Panc1 (cell line): ENCODE results near the gene RAB26. TPM values are rescaled to one million over a fixed set of nuclear protein-coding genes. Genes with fewer than 3 reads are reported as not detected.
"Not testable (repeated sequence)": the region's sequence is repeated elsewhere in the genome, so short reads cannot be mapped to it uniquely, and the experiment has no call there.

Source experiments
- ATAC-seq: fragments of 200-7000 bp; cut with Tn5 transposase; 2 replicates; pipeline ENCODE4 v1.9.1; 2020; ENCODE audit warnings: mild to moderate bottlenecking, moderate library complexity
- BruUV-seq: library from RNA; stranded (reverse); fragments of 400-500 nt; replicated peaks from 2 replicates; lab custom pipeline; 2021; lab: Mats Ljungman, UMichigan
- CTCF ChIA-PET: fragments of 300-600 bp; sonication (Branson Sonifier 250); formaldehyde crosslinking; loops from one replicate; lab custom pipeline; 2022; ENCODE audit warnings: antibody characterized with exemption; lab: Charles Lee
- POLR2A ChIA-PET: fragments of 300-600 bp; sonication (Branson Sonifier 250); formaldehyde crosslinking; loops from one replicate; lab custom pipeline; 2022; ENCODE audit warnings: antibody characterized with exemption; lab: Charles Lee
- DNase-seq: peaks from one replicate; pipeline ENCODE4 v3.0.0-alpha.2; 2010; ENCODE audit warnings: low read depth, low spot score
- H3K27ac ChIP-seq: 2 replicates; pipeline ENCODE4 v1.5.1; 2011; ENCODE audit warnings: mild to moderate bottlenecking, low read length, inconsistent platforms
- H3K27me3 ChIP-seq: fragments of 200-500 bp; sonication (Bioruptor generic); 2 replicates; pipeline ENCODE4 v1.6.0; 2014; ENCODE audit warnings: low read length, inconsistent platforms; ENCODE audit not compliant: control insufficient read depth, insufficient read depth
- H3K36me3 ChIP-seq: fragments of 200-500 bp; sonication (Bioruptor generic); 2 replicates; pipeline ENCODE4 v1.5.1; 2014; ENCODE audit warnings: inconsistent platforms, mild to moderate bottlenecking, low read length, moderate library complexity; ENCODE audit not compliant: control insufficient read depth, insufficient read depth
- H3K4me1 ChIP-seq: 2 replicates; pipeline ENCODE4 v1.5.1; 2011; ENCODE audit warnings: inconsistent platforms, mild to moderate bottlenecking, low read length, moderate library complexity; ENCODE audit not compliant: control insufficient read depth, insufficient read depth
- H3K4me3 ChIP-seq, 2 experiments: 2 replicates each; pipeline ENCODE4 v1.5.1; 2011 to 2012; ENCODE audit warnings: low read depth in 2 of 2, low read length in 2 of 2, mild to moderate bottlenecking in 2 of 2, inconsistent platforms in 1 of 2, moderate library complexity in 1 of 2
- H3K9me3 ChIP-seq: fragments of 200-500 bp; sonication (Bioruptor generic); 2 replicates; pipeline ENCODE4 v1.5.1; 2014; ENCODE audit warnings: low read depth, mild to moderate bottlenecking, inconsistent platforms, low read length, moderate library complexity; ENCODE audit not compliant: control insufficient read depth, insufficient read depth
- POLR2AphosphoS5 ChIP-seq: IDR thresholded peaks from 2 replicates; pipeline ENCODE4 v1.6.1; 2012; ENCODE audit warnings: mild to moderate bottlenecking, low read depth, low read length, moderate library complexity
- REST ChIP-seq, 2 experiments: IDR thresholded peaks; 2 replicates each; pipeline ENCODE4 v1.6.1; 2011 to 2012; ENCODE audit warnings: low read depth in 2 of 2, control low read depth in 1 of 2, low read length in 1 of 2, mild to moderate bottlenecking in 1 of 2, moderate library complexity in 1 of 2; ENCODE audit not compliant: insufficient read depth in 1 of 2
- in situ Hi-C: cut with HindIII; loops from 2 replicates; pipeline ENCODE4 v1.10.0; 2016; ENCODE audit warnings: low sequenced_read_pairs, low pct_unique_long_range_greater_than_20kb
- intact Hi-C: fragments of 100-400 bp; cut with micrococcal nuclease; formaldehyde crosslinking; loops from one replicate; pipeline ENCODE4 v1.10.0; 2022; ENCODE audit not compliant: unreplicated experiment
- total RNA-seq: library from RNA; stranded (reverse); gene quantifications from one replicate; pipeline ENCODE4 v1.2.1, GENCODE V29; 2021; ENCODE audit not compliant: unreplicated experiment
- TF ChIP-seq, protein P1 (sequence below): fragments of 450-650 bp; IDR thresholded peaks from 2 replicates; pipeline ENCODE4 v1.5.1; 2017; ENCODE audit warnings: mild to moderate bottlenecking

Gene RAB26
- total RNA-seq, 1 experiment from 2014 or later: 92.2 TPM

- no peak for DNase-seq
- H3K9me3 ChIP-seq: no peaks in the 10 kb centered on the region
- intact Hi-C loops (no loop called here), in situ Hi-C loops (no loop called here)
- ATAC-seq: no peak
- CTCF ChIA-PET: no interaction called here
- TF ChIP-seq, protein P1, sequence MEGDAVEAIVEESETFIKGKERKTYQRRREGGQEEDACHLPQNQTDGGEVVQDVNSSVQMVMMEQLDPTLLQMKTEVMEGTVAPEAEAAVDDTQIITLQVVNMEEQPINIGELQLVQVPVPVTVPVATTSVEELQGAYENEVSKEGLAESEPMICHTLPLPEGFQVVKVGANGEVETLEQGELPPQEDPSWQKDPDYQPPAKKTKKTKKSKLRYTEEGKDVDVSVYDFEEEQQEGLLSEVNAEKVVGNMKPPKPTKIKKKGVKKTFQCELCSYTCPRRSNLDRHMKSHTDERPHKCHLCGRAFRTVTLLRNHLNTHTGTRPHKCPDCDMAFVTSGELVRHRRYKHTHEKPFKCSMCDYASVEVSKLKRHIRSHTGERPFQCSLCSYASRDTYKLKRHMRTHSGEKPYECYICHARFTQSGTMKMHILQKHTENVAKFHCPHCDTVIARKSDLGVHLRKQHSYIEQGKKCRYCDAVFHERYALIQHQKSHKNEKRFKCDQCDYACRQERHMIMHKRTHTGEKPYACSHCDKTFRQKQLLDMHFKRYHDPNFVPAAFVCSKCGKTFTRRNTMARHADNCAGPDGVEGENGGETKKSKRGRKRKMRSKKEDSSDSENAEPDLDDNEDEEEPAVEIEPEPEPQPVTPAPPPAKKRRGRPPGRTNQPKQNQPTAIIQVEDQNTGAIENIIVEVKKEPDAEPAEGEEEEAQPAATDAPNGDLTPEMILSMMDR: no peak
- TF ChIP-seq REST (IDR thresholded peaks at IDR 0.05; ENCODE audit: insufficient read depth in 1 of 2, low read depth in 2 of 2, low read length in 1 of 2): no peak
- no peak for TF ChIP-seq POLR2AphosphoS5
- no peak overlapping the region for H3K4me3 ChIP-seq
- POLR2A ChIA-PET: no interaction called here
- H3K27me3 ChIP-seq: no peaks in the 10 kb centered on the region
- no TSS peak for BruUV-seq
- H3K27ac ChIP-seq: no peak overlapping the region
- H3K4me1 ChIP-seq: no peaks in the 10 kb centered on the region
- H3K36me3 ChIP-seq: no peaks in the 10 kb centered on the region
These were observed 46.0 kb upstream of the RAB26 start for GRCh38 chr16:2102471-2102870.

DNA sequence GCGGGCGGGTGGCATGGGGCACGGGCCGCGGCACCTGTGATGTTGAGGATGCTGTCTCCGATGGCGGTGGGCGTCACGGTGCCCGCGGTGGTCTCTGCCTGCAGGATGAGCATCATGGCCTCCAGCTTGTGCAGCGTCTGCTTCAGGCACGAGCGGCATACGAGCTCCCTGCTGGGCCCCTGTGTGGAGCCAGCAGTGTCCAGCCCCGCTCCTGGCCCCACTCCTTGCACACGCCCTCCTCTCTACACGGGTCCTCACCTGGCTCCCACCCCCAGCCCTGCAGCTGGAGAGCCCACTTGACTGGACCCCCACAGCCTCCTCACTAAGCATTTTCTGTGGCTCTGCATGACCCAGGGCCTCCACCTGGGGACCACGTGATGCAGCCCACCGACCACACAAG, 44.0 kb upstream of the RAB26 start:
- POLR2A ChIA-PET, H3K9me3 ChIP-seq, H3K27me3 ChIP-seq, H3K27ac ChIP-seq, intact Hi-C loops, DNase-seq, H3K4me3 ChIP-seq, H3K36me3 ChIP-seq, in situ Hi-C loops, H3K4me1 ChIP-seq, BruUV-seq, CTCF ChIA-PET: not testable (repeated sequence)
- 0 out of 2 replicates have a peak, but pooled peaks have one; percentile 49 for ATAC-seq

GRCh38 chr16:2105291-2105690, 43.1 kb upstream of the RAB26 start:
- CTCF ChIA-PET, BruUV-seq, H3K27ac ChIP-seq, DNase-seq, H3K36me3 ChIP-seq, H3K4me3 ChIP-seq, ATAC-seq, in situ Hi-C loops, H3K4me1 ChIP-seq, intact Hi-C loops, H3K27me3 ChIP-seq, POLR2A ChIA-PET, H3K9me3 ChIP-seq: not testable (repeated sequence)

GRCh38 chr16:2105769-2106168, 42.7 kb upstream of the RAB26 start:
- DNase-seq, BruUV-seq, intact Hi-C loops, H3K4me1 ChIP-seq, H3K4me3 ChIP-seq, ATAC-seq, H3K36me3 ChIP-seq, H3K9me3 ChIP-seq, POLR2A ChIA-PET, H3K27ac ChIP-seq, H3K27me3 ChIP-seq, in situ Hi-C loops, CTCF ChIA-PET: not testable (repeated sequence)

DNA sequence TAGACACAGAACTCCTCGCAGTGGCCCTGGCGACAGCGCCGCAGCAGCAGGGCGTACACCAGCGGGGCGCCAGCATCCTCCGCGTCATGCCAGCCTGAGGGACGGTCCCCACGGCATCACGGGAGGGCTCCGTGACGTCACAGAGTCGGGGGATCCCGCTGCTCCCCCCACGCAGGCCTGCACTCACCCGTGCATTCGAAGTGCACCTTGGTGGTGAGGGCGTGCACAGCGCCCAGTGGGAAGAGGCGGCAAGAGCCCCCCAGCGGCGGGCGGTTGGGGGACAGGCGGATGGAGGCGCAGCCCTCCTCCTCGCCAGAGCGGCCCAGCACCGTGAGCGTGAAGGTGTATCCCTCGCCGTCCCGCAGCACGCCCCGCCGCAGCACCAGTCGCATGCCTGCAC, 42.2 kb upstream of the RAB26 start:
- intact Hi-C loops, H3K27ac ChIP-seq, H3K4me3 ChIP-seq, ATAC-seq, H3K4me1 ChIP-seq, H3K36me3 ChIP-seq, BruUV-seq, H3K9me3 ChIP-seq, POLR2A ChIA-PET, DNase-seq, in situ Hi-C loops, H3K27me3 ChIP-seq: not testable (repeated sequence)
- CTCF ChIA-PET: interaction anchor here (0.6 kb wide), 1 partner anchor 27 kb away, joined by 13 read pairs; no protein-coding TSS in a partner anchor
